MM.1S (cell line): ENCODE measurements around the gene SLC39A9.

Experiments
- CTCF ChIP-seq: fragments of 300-600 bp; sonication (generic); IDR thresholded peaks from 2 replicates; pipeline ENCODE4 v1.5.1; 2016; ENCODE audit warnings: antibody characterized with exemption, low read length, mixed read lengths
- EZH2 ChIP-seq: fragments of 300-600 bp; sonication (generic); optimal IDR thresholded peaks from 2 replicates; pipeline ENCODE3; 2017; ENCODE audit warnings: low read depth, mild to moderate bottlenecking, antibody characterized with exemption, low read length, mixed read lengths

DNA sequence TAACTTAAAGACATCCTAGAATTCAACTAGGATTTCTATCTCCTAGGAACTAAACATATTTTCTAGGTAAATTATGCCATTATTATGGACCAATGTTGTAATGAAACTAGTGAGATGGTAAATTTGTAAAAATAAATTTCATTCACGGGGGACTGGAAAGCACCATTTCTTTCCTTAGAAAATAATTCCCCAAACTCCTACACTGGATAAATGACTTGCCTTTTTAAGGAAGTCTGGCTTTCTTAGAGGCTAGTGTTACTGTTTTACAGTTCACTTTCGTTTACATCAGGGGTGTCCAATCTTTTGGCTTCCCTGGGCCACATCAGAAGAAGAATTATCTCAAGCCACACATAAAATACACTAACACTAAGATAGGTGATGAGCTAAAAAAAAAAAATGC, 3.3 kb downstream of the SLC39A9 start:
- no peak for TF ChIP-seq CTCF
- no peak for TF ChIP-seq EZH2
